HG03139 (cell line): Measurements from ENCODE around the gene UBASH3B.

Experiments
- ATAC-seq: cut with Tn5 transposase; IDR thresholded peaks from one replicate; pipeline ENCODE4 v1.9.1; 2021; ENCODE audit not compliant: unreplicated experiment

Gene UBASH3B

GRCh38 chr11:122677256-122677655, 21.7 kb downstream of the UBASH3B start:
- no peak for ATAC-seq

GRCh38 chr11:122678406-122678805, 22.9 kb downstream of the UBASH3B start:
- ATAC-seq, result no peak

GRCh38 chr11:122679466-122679865, 23.9 kb downstream of the UBASH3B start:
- ATAC-seq, result no peak

- no peak for ATAC-seq
Measured at GRCh38 chr11:122681070-122681469, 25.5 kb downstream of the UBASH3B start.

GRCh38 chr11:122681735-122682134, 26.2 kb downstream of the UBASH3B start:
- ATAC-seq, result no peak

GRCh38 chr11:122682464-122682863, 26.9 kb downstream of the UBASH3B start:
- ATAC-seq, result no peak

- no peak for ATAC-seq
Measured at GRCh38 chr11:122685041-122685440, 29.5 kb downstream of the UBASH3B start.

- no peak for ATAC-seq
Measured at GRCh38 chr11:122686111-122686510, 30.6 kb downstream of the UBASH3B start.

- no peak for ATAC-seq
Measured at GRCh38 chr11:122690384-122690783, 34.9 kb downstream of the UBASH3B start.

GRCh38 chr11:122690801-122691548, 35.5 kb downstream of the UBASH3B start:
- no peak for ATAC-seq

- no peak for ATAC-seq
Measured at GRCh38 chr11:122691549-122692150, 36.1 kb downstream of the UBASH3B start.

GRCh38 chr11:122692444-122692843, 36.9 kb downstream of the UBASH3B start:
- ATAC-seq, result no peak

GRCh38 chr11:122695076-122695615, 39.6 kb downstream of the UBASH3B start:
- no peak for ATAC-seq

- no peak for ATAC-seq
Measured at GRCh38 chr11:122696662-122697061, 41.1 kb downstream of the UBASH3B start.

- ATAC-seq, result peak; percentile 81
Measured at GRCh38 chr11:122697636-122698167, 42.2 kb downstream of the UBASH3B start.

GRCh38 chr11:122698392-122698791, 42.9 kb downstream of the UBASH3B start:
- ATAC-seq, result no peak

- ATAC-seq, result no peak
Measured at GRCh38 chr11:122700666-122701065, 45.1 kb downstream of the UBASH3B start.

- no peak for ATAC-seq
Measured at GRCh38 chr11:122701143-122701542, 45.6 kb downstream of the UBASH3B start.

- ATAC-seq, result no peak
Measured at GRCh38 chr11:122703541-122704272, 48.2 kb downstream of the UBASH3B start.

- ATAC-seq, result no peak
Measured at GRCh38 chr11:122705396-122705795, 49.9 kb downstream of the UBASH3B start.

GRCh38 chr11:122706291-122707088, 51.0 kb downstream of the UBASH3B start:
- no peak for ATAC-seq
